ENCODE results near the gene NAA16.

- TF ChIP-seq CTCF (conservative IDR thresholded peaks at IDR 0.05; ENCODE audit: low read depth, low read length) = no peak
- TF ChIP-seq EZH2 (IDR thresholded peaks at IDR 0.05; ENCODE audit: low read length, unreplicated experiment) = no peak
- TF ChIP-seq EZH2phosphoT487 (IDR thresholded peaks at IDR 0.05; ENCODE audit: borderline replicate concordance, low read length) = no peak
Measured at GRCh38 chr13:41377446-41377845, 66.4 kb downstream of the NAA16 start.
